Measurements from ENCODE around the gene ASTN1.

ASTN1 gene

GRCh38 chr1:177131723-177132122 is 32.8 kb downstream of the ASTN1 start:
- H3K27me3 ChIP-seq (ENCODE audit: insufficient read depth, poor library complexity, severe bottlenecking), result no peaks in the 10 kb centered on the region
- no peak overlapping the region for H3K4me3 ChIP-seq (replicated peaks; ENCODE audit: insufficient read depth, low read length)
- no peak for TF ChIP-seq GABPA (IDR thresholded peaks at IDR 0.05; ENCODE audit: low read depth)
- no peak for TF ChIP-seq POLR2AphosphoS5 (IDR thresholded peaks at IDR 0.05; ENCODE audit: low read depth)
- no peak for TF ChIP-seq SPI1 (IDR thresholded peaks at IDR 0.05; ENCODE audit: borderline replicate concordance, low read depth)
- no peak for TF ChIP-seq REST (IDR thresholded peaks at IDR 0.05; ENCODE audit: insufficient replicate concordance, low read depth)
- no peak for TF ChIP-seq CTCF (IDR thresholded peaks at IDR 0.05; ENCODE audit: insufficient read depth, low read length)
- DNase-seq (ENCODE audit: low read depth in 1 of 2, low spot score in 1 of 2), result no peak
- no peak overlapping the region for H3K27ac ChIP-seq (replicated peaks)

GRCh38 chr1:177130451-177130945 is 34.0 kb downstream of the ASTN1 start:
- Histone ChIP-seq H3K27ac (replicated peaks) (no peak overlapping the region), H3K27me3 (ENCODE audit: insufficient read depth, poor library complexity, severe bottlenecking) (no peaks in the 10 kb centered on the region), H3K4me3 (replicated peaks; ENCODE audit: insufficient read depth, low read length) (no peak overlapping the region)
- no peak for TF ChIP-seq POLR2AphosphoS5 (IDR thresholded peaks at IDR 0.05; ENCODE audit: low read depth)
- TF ChIP-seq REST (IDR thresholded peaks at IDR 0.05; ENCODE audit: insufficient replicate concordance, low read depth), result no peak
- TF ChIP-seq CTCF (IDR thresholded peaks at IDR 0.05; ENCODE audit: insufficient read depth, low read length), result no peak
- no peak for TF ChIP-seq SPI1 (IDR thresholded peaks at IDR 0.05; ENCODE audit: borderline replicate concordance, low read depth)
- no peak for TF ChIP-seq GABPA (IDR thresholded peaks at IDR 0.05; ENCODE audit: low read depth)
- DNase-seq (ENCODE audit: low read depth in 1 of 2, low spot score in 1 of 2), result no peak

- no peak for DNase-seq (ENCODE audit: low read depth in 1 of 2, low spot score in 1 of 2)
- Histone ChIP-seq H3K4me3 (replicated peaks; ENCODE audit: insufficient read depth, low read length) (no peak overlapping the region), H3K27me3 (ENCODE audit: insufficient read depth, poor library complexity, severe bottlenecking) (no peaks in the 10 kb centered on the region), H3K27ac (replicated peaks) (no peak overlapping the region)
- TF ChIP-seq CTCF (IDR thresholded peaks at IDR 0.05; ENCODE audit: insufficient read depth, low read length) (no peak), REST (IDR thresholded peaks at IDR 0.05; ENCODE audit: insufficient replicate concordance, low read depth) (no peak), GABPA (IDR thresholded peaks at IDR 0.05; ENCODE audit: low read depth) (no peak), POLR2AphosphoS5 (IDR thresholded peaks at IDR 0.05; ENCODE audit: low read depth) (no peak), SPI1 (IDR thresholded peaks at IDR 0.05; ENCODE audit: borderline replicate concordance, low read depth) (no peak)
Observed at GRCh38 chr1:177128665-177129281, 35.7 kb downstream of the ASTN1 start.

Data from HL-60 (cell line).